Left ventricle myocardium inferior (tissue), 1 donor: ENCODE results near the gene CRBN. TPM values are rescaled to one million over a fixed set of nuclear protein-coding genes. Genes with fewer than 3 reads are reported as not detected.

Experiments
- DNase-seq: peaks from one replicate; pipeline ENCODE4 v3.0.0-alpha.2; 2020
- H3K27ac ChIP-seq: fragments of 200-600 bp; replicated peaks from 2 replicates; pipeline ENCODE4 v1.8.0; 2021
- H3K27me3 ChIP-seq: fragments of 200-600 bp; 2 replicates; pipeline ENCODE4 v1.8.0; 2021; ENCODE audit warnings: low read depth
- H3K36me3 ChIP-seq: fragments of 200-600 bp; 2 replicates; pipeline ENCODE4 v1.8.0; 2021
- H3K4me1 ChIP-seq: fragments of 200-600 bp; 2 replicates; pipeline ENCODE4 v1.8.0; 2021
- H3K4me3 ChIP-seq: fragments of 200-600 bp; 2 replicates; pipeline ENCODE4 v1.8.0; 2021; ENCODE audit warnings: mild to moderate bottlenecking, moderate library complexity
- H3K9me3 ChIP-seq: fragments of 200-600 bp; replicated peaks from 2 replicates; pipeline ENCODE4 v1.8.0; 2021
- intact Hi-C: fragments of 100-400 bp; cut with micrococcal nuclease; formaldehyde crosslinking; loops from one replicate; pipeline ENCODE4 v1.11.0; 2022
- total RNA-seq: library from RNA; stranded (reverse); fragmentation: NEBNext Ultra II Directional; extraction: Animal tissue kit (Norgen Biotek cat#: 25700); gene quantifications from one replicate; pipeline ENCODE4 v1.2.1, GENCODE V29; 2021
- TF ChIP-seq, protein P1 (sequence below): fragments of 200-600 bp; IDR thresholded peaks from 2 replicates; pipeline ENCODE4 v1.8.0; 2021; ENCODE audit warnings: antibody characterized with exemption, mild to moderate bottlenecking, borderline replicate concordance
- donor health status: DM: no; HTN: yes; CAD: no; lungs with severe emphysema.

Gene CRBN
- total RNA-seq, 1 donor from 2014 or later = 53.8 TPM

DNA sequence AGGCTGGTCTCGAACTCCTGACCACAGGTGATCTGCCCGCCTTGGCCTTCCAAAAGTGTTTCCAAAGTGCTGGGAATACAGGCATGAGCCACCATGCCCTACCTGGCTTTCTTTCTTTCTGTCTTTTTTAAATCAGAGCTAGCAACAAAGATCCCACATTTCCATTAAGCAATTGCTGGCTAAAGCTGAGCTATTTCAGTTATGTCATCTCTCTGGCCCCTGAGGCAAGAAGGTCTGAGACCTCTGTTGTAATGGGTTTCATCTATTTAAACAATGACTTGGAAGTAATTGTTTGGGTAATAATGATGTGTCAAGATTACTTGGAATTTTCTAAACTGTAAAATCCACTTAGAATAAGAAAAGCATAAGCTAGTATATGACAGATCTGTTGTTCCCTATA lies 30.2 kb upstream of the CRBN start:
- intact Hi-C loops = loop anchor here (10.0 kb wide), 1 partner anchor 785 kb away; no protein-coding TSS in a partner anchor
- H3K27ac ChIP-seq = no peak overlapping the region
- no peak overlapping the region for H3K4me3 ChIP-seq
- no peak for DNase-seq
- no peaks in the 10 kb centered on the region for H3K4me1 ChIP-seq
- no peaks in the 10 kb centered on the region for H3K9me3 ChIP-seq
- TF ChIP-seq, protein P1, sequence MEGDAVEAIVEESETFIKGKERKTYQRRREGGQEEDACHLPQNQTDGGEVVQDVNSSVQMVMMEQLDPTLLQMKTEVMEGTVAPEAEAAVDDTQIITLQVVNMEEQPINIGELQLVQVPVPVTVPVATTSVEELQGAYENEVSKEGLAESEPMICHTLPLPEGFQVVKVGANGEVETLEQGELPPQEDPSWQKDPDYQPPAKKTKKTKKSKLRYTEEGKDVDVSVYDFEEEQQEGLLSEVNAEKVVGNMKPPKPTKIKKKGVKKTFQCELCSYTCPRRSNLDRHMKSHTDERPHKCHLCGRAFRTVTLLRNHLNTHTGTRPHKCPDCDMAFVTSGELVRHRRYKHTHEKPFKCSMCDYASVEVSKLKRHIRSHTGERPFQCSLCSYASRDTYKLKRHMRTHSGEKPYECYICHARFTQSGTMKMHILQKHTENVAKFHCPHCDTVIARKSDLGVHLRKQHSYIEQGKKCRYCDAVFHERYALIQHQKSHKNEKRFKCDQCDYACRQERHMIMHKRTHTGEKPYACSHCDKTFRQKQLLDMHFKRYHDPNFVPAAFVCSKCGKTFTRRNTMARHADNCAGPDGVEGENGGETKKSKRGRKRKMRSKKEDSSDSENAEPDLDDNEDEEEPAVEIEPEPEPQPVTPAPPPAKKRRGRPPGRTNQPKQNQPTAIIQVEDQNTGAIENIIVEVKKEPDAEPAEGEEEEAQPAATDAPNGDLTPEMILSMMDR = no peak
- H3K27me3 ChIP-seq = peaks cover 50% of the 10 kb centered on the region
- H3K36me3 ChIP-seq = no peaks in the 10 kb centered on the region

DNA sequence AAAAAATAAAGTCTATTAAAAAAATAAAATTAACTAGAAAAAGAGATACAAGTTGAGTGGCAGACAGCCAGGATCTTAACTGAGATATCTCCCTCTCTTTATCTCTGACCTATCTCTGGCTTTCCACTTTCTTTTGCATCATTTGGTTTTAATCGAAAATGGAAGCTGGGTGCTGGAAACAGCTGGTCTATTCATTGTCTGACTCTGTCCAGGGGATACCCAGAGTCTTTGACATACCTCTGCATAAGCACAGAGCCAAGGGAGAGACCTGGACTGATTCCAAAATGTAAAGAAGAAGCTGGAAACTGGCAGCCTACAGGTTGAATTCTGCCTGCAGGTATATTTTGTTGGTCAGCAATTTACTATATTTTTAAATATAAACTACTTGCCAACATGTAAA lies 29.6 kb upstream of the CRBN start:
- H3K27me3 ChIP-seq = peaks cover 56% of the 10 kb centered on the region
- TF ChIP-seq, protein P1 = no peak
- H3K9me3 ChIP-seq = no peaks in the 10 kb centered on the region
- no peak overlapping the region for H3K27ac ChIP-seq
- DNase-seq = no peak
- intact Hi-C loops = loop anchor here (10.0 kb wide), 1 partner anchor 786 kb away; no protein-coding TSS in a partner anchor
- H3K4me1 ChIP-seq = no peaks in the 10 kb centered on the region
- no peak overlapping the region for H3K4me3 ChIP-seq
- no peaks in the 10 kb centered on the region for H3K36me3 ChIP-seq

DNA sequence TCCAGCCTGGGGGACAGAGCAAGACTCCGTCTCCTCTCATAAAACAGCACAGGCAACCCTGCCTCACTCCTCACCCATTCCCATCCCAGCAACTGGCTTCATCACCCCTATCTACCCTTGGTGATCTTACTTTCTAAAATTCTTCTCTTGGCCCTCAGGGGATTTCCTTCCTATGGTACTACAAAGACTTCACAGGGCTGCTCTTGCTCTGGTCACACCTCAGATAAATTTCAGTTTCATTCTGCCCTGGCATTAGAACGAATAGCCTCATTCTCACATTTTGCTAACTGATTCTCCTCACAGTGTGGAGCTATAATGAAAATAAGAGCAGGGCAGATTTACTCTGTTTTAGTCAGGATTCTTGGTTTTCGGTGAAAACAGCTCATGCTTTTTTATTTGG lies 22.1 kb upstream of the CRBN start:
- H3K9me3 ChIP-seq = no peaks in the 10 kb centered on the region
- H3K4me1 ChIP-seq = no peaks in the 10 kb centered on the region
- TF ChIP-seq, protein P1 = no peak
- intact Hi-C loops = loop anchor here (2.0 to 10.0 kb wide), 2 partner anchors 793 to 1087 kb away; no protein-coding TSS in a partner anchor
- H3K27ac ChIP-seq = no peak overlapping the region
- DNase-seq = no peak
- peaks cover 56% of the 10 kb centered on the region for H3K27me3 ChIP-seq
- H3K36me3 ChIP-seq = no peaks in the 10 kb centered on the region
- H3K4me3 ChIP-seq = no peak overlapping the region

DNA sequence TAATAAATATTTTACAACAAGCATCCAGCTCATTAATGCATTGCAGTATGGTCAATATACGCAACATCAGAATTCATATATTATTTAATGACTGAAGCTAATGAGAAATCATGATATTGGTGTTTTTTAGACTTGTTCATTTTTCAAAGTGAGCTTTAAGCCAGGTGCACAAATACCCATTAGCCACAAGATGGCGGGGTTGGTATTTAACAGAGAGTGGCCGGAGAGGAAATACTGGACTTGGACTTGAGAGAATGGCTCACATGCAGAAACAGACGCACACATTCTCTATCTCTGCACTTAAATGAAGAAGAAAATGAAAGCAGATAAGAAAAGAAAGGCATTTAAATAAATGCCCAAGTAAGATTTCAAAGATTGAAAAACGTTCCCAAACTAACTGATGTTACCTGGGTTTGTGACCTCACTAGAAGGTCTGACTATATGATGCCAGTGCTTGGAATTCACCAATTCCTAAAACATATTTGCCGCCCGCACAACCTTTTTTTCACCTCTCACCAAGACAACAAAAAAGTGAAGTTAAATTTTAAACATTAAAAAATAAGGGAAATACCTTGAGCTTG lies 21.2 kb upstream of the CRBN start:
- TF ChIP-seq, protein P1 = peak; percentile 81
- DNase-seq = no peak
- Histone ChIP-seq H3K9me3 (no peaks in the 10 kb centered on the region), H3K4me3 (no peak overlapping the region), H3K4me1 (no peaks in the 10 kb centered on the region), H3K36me3 (no peaks in the 10 kb centered on the region), H3K27me3 (peaks cover 47% of the 10 kb centered on the region), H3K27ac (no peak overlapping the region)
- intact Hi-C loops = loop anchor here (2.0 to 10.0 kb wide), 2 partner anchors 794 to 1088 kb away; no protein-coding TSS in a partner anchor

DNA sequence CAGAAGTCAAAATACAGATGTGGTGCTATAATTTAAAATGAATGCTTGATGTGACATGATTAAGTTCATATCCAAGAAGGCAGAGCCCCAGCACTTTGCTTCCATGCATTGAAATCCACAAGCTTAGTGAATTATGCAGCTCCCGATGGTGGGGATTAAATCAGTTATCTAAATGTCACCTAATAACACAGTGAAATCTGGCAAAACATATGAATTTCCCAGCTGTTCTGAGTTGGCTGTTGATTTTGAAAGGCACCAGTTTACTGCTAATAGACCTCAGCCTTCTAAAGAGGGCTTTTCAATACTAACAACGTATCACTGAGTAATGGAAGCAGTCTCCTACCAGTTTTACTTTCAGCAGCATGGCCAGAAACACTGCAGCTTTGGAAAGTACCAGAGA lies 19.8 kb upstream of the CRBN start:
- Histone ChIP-seq H3K9me3 (no peaks in the 10 kb centered on the region), H3K4me1 (no peaks in the 10 kb centered on the region), H3K27ac (no peak overlapping the region), H3K27me3 (peaks cover 41% of the 10 kb centered on the region), H3K36me3 (no peaks in the 10 kb centered on the region), H3K4me3 (no peak overlapping the region)
- TF ChIP-seq, protein P1 = no peak
- no peak for DNase-seq
- intact Hi-C loops = no loop called here
